Measurements from ENCODE around the gene DLGAP1. TPM values are rescaled to one million over a fixed set of nuclear protein-coding genes. Genes with fewer than 3 reads are reported as not detected.
A peak's percentile ranks its signal among the peaks of the same experiment; 100 is the strongest.

DLGAP1 gene
- total and polyA plus RNA-seq, 10 of the 15 experiments (the other 5 are each of a cell fraction or from before 2014, with no cell fraction given): 0.23 to 27.6 (median 1.9) TPM

- TF ChIP-seq ATF7 (IDR thresholded peaks at IDR 0.05; ENCODE audit: low read depth) (peak; percentile 78), POLR2AphosphoS5 (IDR thresholded peaks at IDR 0.05; ENCODE audit: low read length) (peak; percentile 68), ZBTB4 (CRISPR knock-in tag; IDR thresholded peaks at IDR 0.05) (no peak), CBX5 (IDR thresholded peaks at IDR 0.05; ENCODE audit: low read depth) (peak; percentile 35; the same call in 1 of the 2 replicates), BMI1 (IDR thresholded peaks at IDR 0.05; ENCODE audit: borderline replicate concordance) (peak; percentile 48; the same call in 1 of the 2 replicates)
These were observed 929.2 kb downstream of the DLGAP1 start (continued) for GRCh38 chr18:3525870-3526420.

- Histone ChIP-seq H4K20me1 (ENCODE audit: control insufficient read depth, insufficient read depth) (no peaks in the 10 kb centered on the region), H3K9ac (ENCODE audit: control insufficient read depth, insufficient read depth, low read length) (no peak overlapping the region), H3K79me2 (ENCODE audit: control insufficient read depth, insufficient read depth, low read length) (no peaks in the 10 kb centered on the region), H2AFZ (ENCODE audit: control insufficient read depth, low read depth, low read length) (no peak overlapping the region), H3K4me3 (no peak overlapping the region), H3K9me3 (replicated peaks; ENCODE audit: control insufficient read depth, insufficient read depth, low read length) (peaks cover 7% of the 10 kb centered on the region; the same call in 2 of the 3 replicates), H3K4me2 (ENCODE audit: control insufficient read depth, insufficient read depth) (no peak overlapping the region), H3K36me3 (ENCODE audit: control insufficient read depth in 2 of 2, insufficient read depth in 2 of 2, low read length in 1 of 2) (no peaks in the 10 kb centered on the region), H3K27ac (ENCODE audit: control insufficient read depth, insufficient read depth) (no peak overlapping the region), H3K4me1 (ENCODE audit: control insufficient read depth, insufficient read depth, low read length) (peaks cover 12% of the 10 kb centered on the region), H3K27me3 (replicated peaks in 1 of 2; ENCODE audit: control insufficient read depth in 2 of 2, insufficient read depth in 2 of 2, low read length in 1 of 2) (no peaks in the 10 kb centered on the region)
- intact Hi-C loops (cut with micrococcal nuclease; ENCODE audit: unreplicated experiment) (loop anchor here (5.0 kb wide), 1 partner anchor 77 kb away; no protein-coding TSS in a partner anchor), in situ Hi-C loops (cut with MboI) (no loop called here)
- ATAC-seq: no peak
- BruUV-seq (replicated peaks): no TSS peak
- POLR2A ChIA-PET: interaction anchor here (1.6 kb wide), 1 partner anchor 12 kb away, joined by 5 read pairs; no protein-coding TSS in a partner anchor
- CTCF ChIA-PET: interaction anchor here (1.2 to 4.1 kb wide), 8 partner anchors 40 to 205 kb away, joined by 3 to 23 read pairs (median 6); no protein-coding TSS in a partner anchor
- 95% methylated on average over 5 of the region's 5 CpGs for WGBS (ENCODE audit: insufficient coverage, insufficient replicate concordance, low lambda C conversion rate, missing lambda C conversion rate)
- RAD21 ChIA-PET (ENCODE audit: unreplicated experiment): interaction anchor here (0.5 to 3.6 kb wide), 4 partner anchors 60 to 142 kb away, joined by 3 to 36 read pairs (median 11); no protein-coding TSS in a partner anchor
- FAIRE-seq: no peak
- SMC1A ChIA-PET (ENCODE audit: uncharacterized antibody, unreplicated experiment): interaction anchor here (0.5 to 3.8 kb wide), 8 partner anchors 11 to 452 kb away, joined by 3 to 22 read pairs (median 4); no protein-coding TSS in a partner anchor
- DNase-seq (ENCODE audit: low read depth, low spot score): no peak
- TF ChIP-seq BMI1 (IDR thresholded peaks at IDR 0.05; ENCODE audit: borderline replicate concordance) (no peak), SRF (IDR thresholded peaks at IDR 0.05; ENCODE audit: low read depth in 2 of 2, low read length in 2 of 2) (no peak), CREM (IDR thresholded peaks at IDR 0.05; ENCODE audit: low read depth) (no peak), ZSCAN29 (IDR thresholded peaks at IDR 0.05) (no peak), SMAD1 (IDR thresholded peaks at IDR 0.05; ENCODE audit: low read depth, partially characterized antibody) (no peak), MEF2B (IDR thresholded peaks at IDR 0.05; ENCODE audit: partially characterized antibody, poor library complexity, severe bottlenecking) (no peak), NFYA (IDR thresholded peaks at IDR 0.05; ENCODE audit: borderline replicate concordance, low read depth, low read length) (no peak), NR2F1 (conservative IDR thresholded peaks at IDR 0.05) (no peak), NR2C1 (IDR thresholded peaks at IDR 0.05) (no peak), ESRRA (IDR thresholded peaks at IDR 0.05; ENCODE audit: low read length) (no peak), RFX5 (IDR thresholded peaks at IDR 0.05; ENCODE audit: low read depth, low read length) (no peak), TAF1 (IDR thresholded peaks at IDR 0.05; ENCODE audit: borderline replicate concordance, low read depth, low read length) (no peak), TCF3 (IDR thresholded peaks at IDR 0.05; ENCODE audit: borderline replicate concordance, insufficient read depth, low read depth, low read length) (no peak), HDAC6 (IDR thresholded peaks at IDR 0.05; ENCODE audit: unreplicated experiment) (no peak), YY1 (IDR thresholded peaks at IDR 0.05; ENCODE audit: low read depth, low read length) (no peak)
These were observed 930.4 kb downstream of the DLGAP1 start for GRCh38 chr18:3524706-3525105.
